Mesothelial cell of epicardium (in vitro differentiated cells): ENCODE data around the gene ARL6IP4. TPM values are rescaled to one million over a fixed set of nuclear protein-coding genes. Genes with fewer than 3 reads are reported as not detected.

Experiments
- DNase-seq, 2 experiments: peaks; one replicate each; pipeline ENCODE4 v3.0.0; 2021; ENCODE audit warnings: low spot score in 2 of 2; ENCODE audit not compliant: unreplicated experiment in 2 of 2
- H3K27ac Mint-ChIP-seq: 2 replicates; pipeline ENCODE4 v1.8.0; 2021; ENCODE audit warnings: mixed read lengths
- H3K27me3 Mint-ChIP-seq: 2 replicates; pipeline ENCODE4 v1.8.0; 2021; ENCODE audit warnings: low read depth, mixed read lengths
- H3K36me3 Mint-ChIP-seq: 2 replicates; pipeline ENCODE4 v1.8.0; 2021; ENCODE audit warnings: mixed read lengths
- H3K4me1 Mint-ChIP-seq: 2 replicates; pipeline ENCODE4 v1.8.0; 2021; ENCODE audit warnings: mixed read lengths
- H3K4me3 Mint-ChIP-seq: 2 replicates; pipeline ENCODE4 v1.8.0; 2021; ENCODE audit warnings: mild to moderate bottlenecking, moderate library complexity, mixed read lengths
- H3K9me3 Mint-ChIP-seq: 2 replicates; pipeline ENCODE4 v1.8.0; 2021; ENCODE audit warnings: mixed read lengths
- total RNA-seq: library from RNA; stranded (reverse); gene quantifications from 3 replicates; pipeline ENCODE4 v1.2.1, GENCODE V29; 2021
- TF ChIP-seq, protein P1 (sequence below): fragments of 200-600 bp; sonication (generic); IDR thresholded peaks from one replicate; pipeline ENCODE4 v1.5.0; 2021; ENCODE audit warnings: antibody characterized with exemption; ENCODE audit not compliant: unreplicated experiment

ARL6IP4 gene
- total RNA-seq, 1 donor from 2014 or later, result 120 TPM

DNA sequence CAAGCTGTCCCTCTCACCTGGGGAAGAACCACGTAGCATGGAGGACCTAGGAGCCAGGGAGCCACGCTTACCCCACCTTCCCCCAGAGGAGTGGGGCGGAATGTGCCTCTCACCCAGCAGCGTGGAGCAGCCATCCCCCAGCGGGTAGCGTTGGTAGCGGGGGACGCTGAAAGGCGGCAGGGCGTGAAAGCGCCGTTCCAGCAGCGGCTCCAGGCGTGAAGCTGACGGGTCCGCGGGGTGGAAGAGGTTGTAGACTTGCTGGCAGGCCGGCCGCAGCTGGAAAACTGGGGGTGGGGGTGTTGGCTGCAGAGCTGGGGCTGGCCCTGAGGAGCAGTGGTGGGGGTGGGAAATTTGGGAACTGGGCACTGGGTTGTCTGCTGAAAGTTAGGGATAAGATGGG, 11.9 kb downstream of the ARL6IP4 start:
- no peaks in the 10 kb centered on the region for H3K9me3 Mint-ChIP-seq
- no peak for DNase-seq
- no peaks in the 10 kb centered on the region for H3K36me3 Mint-ChIP-seq
- H3K4me3 Mint-ChIP-seq, result no peak overlapping the region
- H3K27me3 Mint-ChIP-seq, result no peaks in the 10 kb centered on the region
- no peak overlapping the region for H3K27ac Mint-ChIP-seq
- TF ChIP-seq, protein P1, sequence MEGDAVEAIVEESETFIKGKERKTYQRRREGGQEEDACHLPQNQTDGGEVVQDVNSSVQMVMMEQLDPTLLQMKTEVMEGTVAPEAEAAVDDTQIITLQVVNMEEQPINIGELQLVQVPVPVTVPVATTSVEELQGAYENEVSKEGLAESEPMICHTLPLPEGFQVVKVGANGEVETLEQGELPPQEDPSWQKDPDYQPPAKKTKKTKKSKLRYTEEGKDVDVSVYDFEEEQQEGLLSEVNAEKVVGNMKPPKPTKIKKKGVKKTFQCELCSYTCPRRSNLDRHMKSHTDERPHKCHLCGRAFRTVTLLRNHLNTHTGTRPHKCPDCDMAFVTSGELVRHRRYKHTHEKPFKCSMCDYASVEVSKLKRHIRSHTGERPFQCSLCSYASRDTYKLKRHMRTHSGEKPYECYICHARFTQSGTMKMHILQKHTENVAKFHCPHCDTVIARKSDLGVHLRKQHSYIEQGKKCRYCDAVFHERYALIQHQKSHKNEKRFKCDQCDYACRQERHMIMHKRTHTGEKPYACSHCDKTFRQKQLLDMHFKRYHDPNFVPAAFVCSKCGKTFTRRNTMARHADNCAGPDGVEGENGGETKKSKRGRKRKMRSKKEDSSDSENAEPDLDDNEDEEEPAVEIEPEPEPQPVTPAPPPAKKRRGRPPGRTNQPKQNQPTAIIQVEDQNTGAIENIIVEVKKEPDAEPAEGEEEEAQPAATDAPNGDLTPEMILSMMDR, result no peak
- H3K4me1 Mint-ChIP-seq, result no peaks in the 10 kb centered on the region

DNA sequence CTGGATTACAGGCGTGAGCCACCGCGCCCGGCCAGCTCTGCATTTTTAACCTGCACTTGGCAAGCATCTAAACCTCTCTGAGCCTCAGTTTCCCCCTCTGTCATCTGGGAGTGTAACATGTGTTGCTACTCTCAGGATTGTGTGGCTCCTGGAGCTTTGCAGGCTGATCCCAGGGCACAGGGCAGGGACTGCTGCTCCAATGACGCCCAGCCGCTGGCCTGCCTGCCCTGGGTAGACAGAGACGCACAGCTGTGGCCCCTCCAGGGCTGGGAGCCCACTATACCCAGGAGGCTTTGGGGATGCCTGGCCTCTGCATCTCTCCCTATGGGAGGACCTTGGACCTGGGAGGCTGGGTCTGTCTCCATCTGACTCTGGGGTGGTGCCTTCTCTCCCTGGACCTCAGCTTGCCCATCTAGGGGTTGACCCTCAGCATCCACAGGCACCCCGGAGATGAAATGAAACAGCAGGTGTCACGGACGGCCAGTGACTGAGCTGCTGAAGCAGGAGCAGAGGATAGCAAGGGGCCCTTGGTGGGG, 13.7 kb downstream of the ARL6IP4 start:
- H3K27me3 Mint-ChIP-seq, result no peaks in the 10 kb centered on the region
- H3K4me3 Mint-ChIP-seq, result no peak overlapping the region
- DNase-seq, result no peak
- no peaks in the 10 kb centered on the region for H3K36me3 Mint-ChIP-seq
- H3K27ac Mint-ChIP-seq, result no peak overlapping the region
- H3K4me1 Mint-ChIP-seq, result no peaks in the 10 kb centered on the region
- no peaks in the 10 kb centered on the region for H3K9me3 Mint-ChIP-seq
- TF ChIP-seq, protein P1, result no peak

DNA sequence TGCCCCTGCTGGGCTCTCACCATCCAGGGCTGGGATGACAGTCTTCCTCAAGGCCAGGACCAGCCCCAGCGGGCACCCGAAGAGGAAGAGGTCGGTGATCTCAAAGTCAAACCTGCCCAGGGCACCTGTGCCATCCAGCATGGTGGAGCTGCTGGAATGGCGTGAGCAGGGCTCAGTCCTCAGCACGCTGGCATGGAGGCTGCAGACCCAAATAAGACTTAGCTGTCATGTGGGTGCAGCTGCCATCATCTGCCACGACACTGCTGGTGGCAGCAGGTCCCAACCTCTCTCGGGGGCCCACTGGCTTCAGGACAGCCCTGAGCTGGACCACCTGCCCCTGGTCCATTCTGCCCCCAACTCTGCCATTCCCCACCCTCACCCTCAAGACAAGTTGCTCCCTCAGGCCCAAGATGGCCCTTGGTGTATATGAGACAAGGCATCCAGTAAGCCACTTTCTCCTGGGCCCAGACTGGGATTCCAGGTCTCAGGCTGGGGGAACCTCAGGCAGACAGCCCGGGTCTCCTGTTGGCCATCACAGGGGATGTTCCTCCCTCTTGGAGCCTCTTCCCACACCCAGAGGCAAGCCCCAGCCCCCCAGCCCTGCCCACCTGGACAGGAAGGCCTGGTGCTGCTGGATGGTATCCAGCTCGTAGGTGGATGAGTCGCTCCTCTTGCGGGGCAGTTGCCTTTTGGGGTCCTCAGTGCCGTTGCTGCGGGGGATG, 14.5 kb downstream of the ARL6IP4 start:
- Mint-ChIP-seq H3K27me3 (no peaks in the 10 kb centered on the region), H3K4me3 (no peak overlapping the region), H3K9me3 (no peaks in the 10 kb centered on the region), H3K27ac (no peak overlapping the region), H3K36me3 (no peaks in the 10 kb centered on the region), H3K4me1 (no peaks in the 10 kb centered on the region)
- TF ChIP-seq, protein P1, result no peak
- DNase-seq, result no peak

DNA sequence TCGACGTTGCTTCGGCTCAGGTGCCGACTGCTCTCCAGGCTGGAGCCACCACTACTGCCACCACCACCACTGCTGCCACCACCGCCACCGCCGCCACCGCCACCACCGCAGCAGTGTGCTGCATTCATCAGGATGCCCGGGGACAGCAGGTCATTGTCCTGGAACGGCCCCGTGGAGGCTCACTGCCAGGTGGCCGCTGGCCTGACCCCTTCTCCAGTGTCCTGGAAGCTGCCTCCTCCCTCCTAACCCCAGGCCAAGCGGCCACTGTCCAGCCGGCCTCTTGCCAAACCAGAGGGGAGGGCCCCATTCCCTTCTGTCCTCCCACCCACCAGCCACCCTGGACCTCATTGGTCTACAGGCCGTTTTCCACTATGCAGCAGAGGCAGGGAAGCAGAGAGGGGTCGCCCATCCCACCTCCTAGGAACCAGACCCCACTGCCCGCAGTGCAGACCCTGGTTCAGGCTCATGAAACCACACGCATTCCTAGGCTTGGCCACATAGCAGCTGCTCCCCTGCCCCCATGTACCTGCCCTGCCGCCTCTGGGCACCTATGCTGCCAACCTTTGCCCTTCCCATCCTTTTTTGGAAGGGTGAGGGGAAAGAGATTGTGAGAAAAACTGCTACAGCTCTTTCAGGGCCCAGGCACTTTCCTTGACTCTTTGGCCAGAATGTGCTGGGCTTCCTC, 15.2 kb downstream of the ARL6IP4 start:
- Mint-ChIP-seq H3K4me3 (no peak overlapping the region), H3K27me3 (no peaks in the 10 kb centered on the region), H3K9me3 (no peaks in the 10 kb centered on the region), H3K4me1 (peaks cover 5% of the 10 kb centered on the region), H3K27ac (no peak overlapping the region), H3K36me3 (no peaks in the 10 kb centered on the region)
- DNase-seq, result no peak
- TF ChIP-seq, protein P1, result no peak

DNA sequence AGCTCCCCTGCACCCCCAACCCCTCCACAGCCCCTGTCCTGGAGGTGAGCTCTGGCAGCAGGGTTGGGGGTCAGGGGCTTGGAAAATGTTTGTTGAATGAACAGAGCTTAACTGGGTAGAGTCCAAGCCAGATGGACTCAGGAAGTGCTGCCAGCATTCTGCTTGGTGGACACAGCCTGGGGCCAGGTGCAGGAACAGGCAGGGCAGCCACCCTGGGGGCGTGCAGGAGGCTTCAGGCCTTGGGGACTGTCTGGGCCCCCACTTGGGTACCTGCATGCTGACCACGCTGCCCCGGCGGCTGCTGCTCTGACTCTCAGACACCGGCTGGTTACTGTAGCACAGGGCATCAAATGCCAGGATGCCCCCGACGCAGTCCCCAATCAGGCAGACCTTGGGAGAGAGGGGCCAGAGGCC, 15.7 kb downstream of the ARL6IP4 start:
- Mint-ChIP-seq H3K4me1 (peaks cover 5% of the 10 kb centered on the region), H3K27ac (no peak overlapping the region), H3K4me3 (no peak overlapping the region), H3K36me3 (no peaks in the 10 kb centered on the region), H3K9me3 (no peaks in the 10 kb centered on the region), H3K27me3 (no peaks in the 10 kb centered on the region)
- DNase-seq, result no peak
- TF ChIP-seq, protein P1, result no peak
